DMS79 (cell line): ENCODE data around the gene SERAC1.

Source experiments
- DNase-seq: peaks from one replicate; lab custom pipeline; 2025; lab: John Stamatoyannopoulos, UW

Gene SERAC1

GRCh38 chr6:158077676-158078075 is 90.4 kb downstream of the SERAC1 start:
- no peak for DNase-seq

GRCh38 chr6:158076548-158076947 is 91.5 kb downstream of the SERAC1 start:
- DNase-seq: no peak

GRCh38 chr6:158073776-158074175 is 94.3 kb downstream of the SERAC1 start:
- no peak for DNase-seq

GRCh38 chr6:158072083-158072721 is 95.9 kb downstream of the SERAC1 start:
- DNase-seq: no peak

- no peak for DNase-seq
These were observed 96.7 kb downstream of the SERAC1 start for GRCh38 chr6:158071121-158072082.

GRCh38 chr6:158070513-158070912 is 97.5 kb downstream of the SERAC1 start:
- DNase-seq: no peak

GRCh38 chr6:158069800-158070195 is 98.3 kb downstream of the SERAC1 start:
- DNase-seq: no peak

- DNase-seq: peak; percentile 73
These were observed 98.9 kb downstream of the SERAC1 start for GRCh38 chr6:158068893-158069799.

GRCh38 chr6:158068156-158068892 is 99.7 kb downstream of the SERAC1 start:
- no peak for DNase-seq

- no peak for DNase-seq
These were observed 100.5 kb downstream of the SERAC1 start for GRCh38 chr6:158067436-158068015.

- no peak for DNase-seq
These were observed 101.8 kb downstream of the SERAC1 start for GRCh38 chr6:158066136-158066781.

GRCh38 chr6:158064725-158065251 is 103.3 kb downstream of the SERAC1 start:
- peak; percentile 35 for DNase-seq

GRCh38 chr6:158063736-158064135 is 104.3 kb downstream of the SERAC1 start:
- DNase-seq: no peak

GRCh38 chr6:158061709-158062461 is 106.2 kb downstream of the SERAC1 start:
- DNase-seq: peak; percentile 79

- peak; percentile 93 for DNase-seq
These were observed 106.7 kb downstream of the SERAC1 start for GRCh38 chr6:158061361-158061708.

- DNase-seq: peak; percentile 88
These were observed 107.4 kb downstream of the SERAC1 start for GRCh38 chr6:158060455-158061360.
